Caki2 (cell line): ENCODE results near the gene NAP1L1. TPM values are rescaled to one million over a fixed set of nuclear protein-coding genes. Genes with fewer than 3 reads are reported as not detected.
"Not testable (repeated sequence)": the region's sequence is repeated elsewhere in the genome, so short reads cannot be mapped to it uniquely, and the experiment has no call there.

Source experiments
- DNase-seq: peaks from one replicate; pipeline ENCODE4 v3.0.0-alpha.2; 2015; ENCODE audit warnings: low read depth
- in situ Hi-C: cut with HindIII; loops from 2 replicates; pipeline ENCODE4 v1.10.0; 2016; ENCODE audit warnings: low sequenced_read_pairs, low pct_unique_long_range_greater_than_20kb, mixed read lengths
- total RNA-seq: library from RNA; depleted of rRNA; stranded (reverse); fragments of >200 nt; shearing (Covaris generic); gene quantifications from 2 replicates; pipeline ENCODE4 v1.2.3, GENCODE V29; 2014; ENCODE audit warnings: low replicate concordance; rRNA removed

The NAP1L1 gene
- total RNA-seq, 1 experiment from 2014 or later: 585 TPM

DNA sequence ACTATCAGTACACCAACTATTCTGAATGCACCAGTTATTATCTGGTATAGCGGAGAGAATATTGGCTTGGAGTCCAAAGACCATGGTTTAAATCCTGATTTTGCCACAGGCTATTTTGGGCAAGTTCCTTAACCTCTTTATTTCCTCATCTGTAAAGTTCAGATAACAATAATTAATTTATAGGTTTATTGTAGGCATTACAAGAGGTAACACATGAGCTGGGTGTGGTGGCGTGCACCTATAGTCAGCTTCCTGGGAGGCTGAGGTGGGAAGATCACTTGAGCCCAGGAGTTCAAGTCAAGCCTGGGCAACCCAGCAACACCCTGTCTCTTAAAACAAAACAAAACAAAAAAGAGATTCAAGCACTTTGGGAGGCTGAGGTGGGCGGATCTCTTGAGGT, 76.1 kb downstream of the NAP1L1 start:
- in situ Hi-C loops: no loop called here
- DNase-seq: no peak

DNA sequence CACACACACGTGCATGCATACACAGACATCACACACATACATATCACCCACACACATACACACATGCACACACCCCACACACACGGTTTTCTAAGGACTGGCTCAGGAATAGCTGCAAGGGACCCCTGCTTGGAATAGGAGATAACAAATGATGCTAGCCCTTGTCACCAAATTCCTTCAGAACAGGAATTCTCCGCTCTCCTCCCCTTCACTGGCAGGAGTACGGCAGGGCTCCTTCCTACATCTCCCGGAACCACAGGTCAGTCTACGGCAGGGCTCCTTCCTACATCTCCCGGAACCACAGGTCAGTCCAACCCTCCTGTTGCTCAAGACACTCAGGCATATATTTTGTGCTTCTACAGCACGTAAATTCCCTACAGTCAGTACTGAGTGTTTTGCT, 76.8 kb downstream of the NAP1L1 start:
- in situ Hi-C loops: no loop called here
- DNase-seq: no peak

DNA sequence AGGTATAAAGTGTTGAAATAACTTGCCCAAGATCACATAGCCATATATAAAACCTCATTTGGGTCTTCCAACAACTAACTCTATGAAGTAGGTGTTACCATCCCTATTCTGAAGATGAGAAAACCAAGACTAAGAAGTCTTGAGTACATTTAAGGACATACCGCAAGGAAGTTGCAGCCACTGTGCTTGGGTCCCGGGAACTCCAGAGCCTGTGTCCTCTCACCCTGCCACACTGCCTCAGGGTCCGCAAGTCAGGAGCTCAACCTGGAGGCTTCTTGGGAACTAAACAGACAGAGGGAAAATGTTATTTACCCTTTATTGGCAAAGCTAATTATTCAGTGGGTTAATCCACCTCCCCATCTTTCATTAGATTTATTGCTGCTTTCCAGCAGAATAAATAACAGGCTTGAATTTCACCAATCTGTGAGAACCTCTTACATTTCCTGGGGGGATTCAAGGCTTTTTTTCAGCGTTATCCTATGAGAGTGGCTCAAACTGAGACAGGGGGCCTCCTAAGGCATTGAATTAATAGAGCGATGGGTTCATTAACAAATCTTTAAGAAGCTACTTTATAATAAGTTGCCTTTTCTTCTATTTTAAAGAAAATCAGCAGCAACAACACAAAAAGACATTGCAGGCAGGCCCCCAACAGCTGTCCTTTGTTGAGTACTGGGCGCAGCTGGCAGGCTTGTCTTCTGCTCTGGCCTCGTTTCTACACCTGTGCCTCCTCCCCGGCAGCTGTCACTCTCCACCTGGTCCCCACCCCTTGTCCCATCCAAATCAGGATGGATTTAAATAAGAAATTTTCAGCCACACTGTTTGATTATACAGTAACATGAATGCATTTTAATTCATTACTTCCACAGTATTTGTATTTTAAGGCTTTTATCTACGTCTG, 78.2 kb downstream of the NAP1L1 start:
- in situ Hi-C loops: no loop called here
- DNase-seq: no peak

DNA sequence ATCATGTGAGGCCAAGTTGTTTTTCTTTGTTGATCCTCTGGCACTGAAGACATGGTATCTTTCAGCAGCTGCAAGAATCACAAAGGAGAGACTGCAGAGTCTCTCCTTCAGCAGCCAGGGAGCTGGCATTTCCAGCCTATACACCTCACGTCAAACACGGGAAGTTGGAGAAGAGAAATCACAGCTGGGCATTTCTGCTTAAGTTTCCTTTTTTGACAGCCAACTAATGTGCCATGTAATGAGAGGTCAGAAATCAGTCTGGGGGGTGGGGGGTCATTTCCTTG, 81.2 kb downstream of the NAP1L1 start:
- in situ Hi-C loops: no loop called here
- no peak for DNase-seq

DNA sequence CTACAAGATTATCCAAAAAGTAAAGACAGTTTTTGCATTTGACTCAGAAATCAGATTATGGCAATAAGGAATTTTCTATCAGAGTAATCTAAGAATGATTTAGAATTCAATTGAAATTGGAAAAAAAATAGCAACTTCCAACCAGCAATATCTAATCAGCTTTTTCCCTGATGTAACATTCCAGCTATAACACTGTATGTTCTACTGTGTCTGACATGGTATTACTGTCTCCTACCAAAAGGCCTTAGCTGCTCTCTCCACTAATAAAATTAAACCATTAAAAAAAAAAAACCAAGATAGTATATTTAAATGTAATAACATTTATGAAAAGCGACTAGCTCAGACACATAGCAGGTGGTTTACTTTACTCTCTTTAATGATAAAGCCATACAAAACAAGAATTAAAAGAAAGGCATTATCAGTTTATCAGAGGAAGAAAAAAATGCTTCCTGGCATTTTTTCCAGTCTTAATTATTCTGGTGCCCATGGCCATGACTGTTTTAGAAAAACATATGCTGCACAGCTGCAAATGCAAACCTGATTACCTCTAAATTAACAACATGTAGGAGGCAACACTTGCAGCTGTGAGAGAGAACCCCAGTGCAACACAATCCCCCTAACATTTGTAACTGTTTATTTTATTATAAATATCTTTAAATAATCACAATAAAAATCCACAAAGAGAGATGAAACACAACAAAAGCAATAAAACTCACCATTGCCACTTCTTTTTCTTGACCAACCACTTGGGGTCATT, 81.7 kb downstream of the NAP1L1 start:
- no peak for DNase-seq
- in situ Hi-C loops: no loop called here

DNA sequence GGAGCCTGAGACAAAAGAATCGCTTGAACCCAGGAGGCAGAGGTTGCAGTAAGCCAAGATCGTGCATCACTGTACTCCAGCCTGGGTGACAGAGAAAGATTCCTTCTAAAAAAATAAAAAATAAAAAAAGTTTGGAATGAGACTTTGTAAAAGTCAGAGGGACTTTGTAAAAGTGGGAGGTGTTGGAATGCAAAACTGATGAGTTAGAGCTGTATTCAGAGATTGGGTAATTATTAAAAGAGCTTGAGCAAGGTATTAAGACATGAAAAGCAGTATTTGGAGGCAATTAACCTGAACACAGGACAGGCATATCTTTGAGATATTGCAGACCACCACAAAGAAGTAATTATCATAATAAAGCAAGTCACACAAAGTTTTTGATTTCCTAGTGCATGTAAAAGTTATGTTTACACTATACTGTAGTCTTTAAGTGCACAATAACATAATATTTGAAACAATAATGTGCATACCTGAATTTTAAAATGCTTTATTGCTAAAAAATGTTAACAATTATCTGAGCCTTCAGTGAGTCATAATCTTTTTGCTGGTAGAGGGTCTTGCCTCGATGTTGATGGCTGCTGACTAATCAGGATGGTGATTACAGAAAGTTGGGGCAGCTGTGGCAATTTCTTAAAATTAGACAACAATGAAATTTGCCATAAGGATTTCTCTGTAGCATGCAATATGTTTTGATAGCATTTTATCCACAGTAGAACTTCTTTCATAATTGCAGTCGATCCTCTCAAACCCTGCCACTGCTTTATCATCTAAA, 86.0 kb downstream of the NAP1L1 start:
- no peak for DNase-seq
- in situ Hi-C loops: no loop called here

DNA sequence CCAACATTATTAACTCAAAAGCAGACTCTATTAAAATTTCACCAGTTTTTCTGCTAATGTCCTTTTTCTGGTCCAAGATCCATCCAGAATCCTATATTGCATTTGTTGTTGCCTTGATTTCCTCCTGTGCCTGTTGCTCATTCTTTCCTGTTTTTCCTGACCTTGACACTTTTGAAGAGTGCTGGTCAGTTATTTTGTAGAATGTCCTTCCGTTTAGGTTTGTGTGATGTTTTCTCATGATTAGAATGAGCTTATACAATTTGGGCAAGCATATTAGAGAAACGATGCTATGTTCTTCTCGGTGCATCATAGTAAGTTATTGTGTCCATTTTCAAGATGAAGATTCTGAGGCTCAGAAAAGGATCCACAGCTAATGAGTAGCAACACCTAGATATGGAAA, 86.8 kb downstream of the NAP1L1 start:
- in situ Hi-C loops: no loop called here

DNA sequence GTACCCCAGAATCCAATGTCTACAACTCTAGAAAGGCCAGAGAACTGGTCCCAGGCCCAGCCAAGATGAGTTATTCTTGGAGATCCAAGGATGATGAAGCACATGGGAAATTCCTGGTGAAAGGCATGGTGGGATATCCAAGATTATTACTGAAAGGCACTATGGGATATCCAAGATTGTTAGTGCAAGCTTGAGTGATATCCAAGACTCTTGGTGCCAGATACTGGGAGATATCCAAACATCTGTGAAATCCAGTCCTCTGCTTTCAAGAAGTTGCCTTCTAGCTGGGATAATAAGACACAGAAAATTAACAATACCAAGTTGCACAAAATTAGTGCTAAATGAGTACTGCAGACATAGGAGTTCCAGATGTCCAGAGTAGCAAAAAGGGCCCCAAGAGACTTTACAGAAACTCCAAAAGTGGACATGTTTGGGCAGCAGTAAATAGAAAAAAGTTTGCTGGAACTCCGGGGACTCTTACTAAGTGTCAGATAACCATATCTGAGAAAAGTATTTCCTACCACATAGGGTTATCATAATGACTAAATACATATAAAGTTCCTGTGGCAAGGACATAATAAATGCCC, 87.5 kb downstream of the NAP1L1 start:
- in situ Hi-C loops: no loop called here
- DNase-seq: no peak

More for the DNA sequence above, 86.8 kb downstream of the NAP1L1 start:
- no peak for DNase-seq

DNA sequence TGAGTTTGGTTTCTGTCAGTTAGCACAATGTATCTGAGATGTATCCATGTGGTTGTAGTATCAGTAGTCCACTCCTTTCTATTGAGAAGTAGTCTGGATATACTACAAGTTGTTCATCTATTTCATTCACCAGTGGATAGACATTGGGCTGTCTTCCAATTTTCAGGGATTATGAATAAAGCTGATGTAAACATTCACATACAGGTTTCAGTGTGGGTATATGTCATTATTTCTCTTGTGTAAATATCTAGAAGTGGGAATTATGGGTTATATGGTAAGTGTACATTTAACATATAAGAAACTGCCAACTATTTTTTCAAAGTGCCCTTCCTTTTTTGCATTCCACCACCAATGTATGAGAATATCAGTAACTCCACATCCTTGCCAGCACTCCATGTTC, 88.8 kb downstream of the NAP1L1 start:
- no peak for DNase-seq
- in situ Hi-C loops: no loop called here

DNA sequence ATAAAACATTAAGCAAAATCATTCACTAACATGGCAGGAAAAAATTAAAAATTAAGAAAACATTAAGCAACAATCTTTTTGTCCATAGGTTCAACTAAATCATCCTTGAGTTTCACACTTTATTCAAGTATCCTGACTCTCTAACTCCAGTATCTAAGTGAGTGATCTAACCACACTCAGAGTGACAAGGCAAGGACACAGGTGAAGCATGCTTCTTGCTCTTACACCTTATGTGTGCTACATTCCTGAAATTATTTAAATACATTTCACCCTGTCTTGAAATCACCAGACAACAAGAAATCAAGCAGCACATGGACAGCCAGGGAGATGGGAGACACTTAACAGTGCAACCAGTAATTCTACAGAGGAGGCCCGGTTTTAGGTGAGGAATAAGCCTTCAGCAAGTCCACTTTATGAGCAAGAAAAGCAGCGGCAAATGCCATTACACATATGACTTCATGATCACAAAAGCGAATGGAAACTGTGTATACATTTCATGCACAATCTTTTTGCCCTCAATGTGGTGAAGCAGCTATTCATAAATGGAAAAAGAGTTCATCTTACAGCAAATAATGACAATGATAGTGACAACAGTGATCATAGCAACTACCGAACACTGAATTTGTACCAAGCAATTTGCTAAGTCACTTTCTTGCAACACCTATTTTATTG, 90.3 kb downstream of the NAP1L1 start:
- in situ Hi-C loops: no loop called here
- no peak for DNase-seq

DNA sequence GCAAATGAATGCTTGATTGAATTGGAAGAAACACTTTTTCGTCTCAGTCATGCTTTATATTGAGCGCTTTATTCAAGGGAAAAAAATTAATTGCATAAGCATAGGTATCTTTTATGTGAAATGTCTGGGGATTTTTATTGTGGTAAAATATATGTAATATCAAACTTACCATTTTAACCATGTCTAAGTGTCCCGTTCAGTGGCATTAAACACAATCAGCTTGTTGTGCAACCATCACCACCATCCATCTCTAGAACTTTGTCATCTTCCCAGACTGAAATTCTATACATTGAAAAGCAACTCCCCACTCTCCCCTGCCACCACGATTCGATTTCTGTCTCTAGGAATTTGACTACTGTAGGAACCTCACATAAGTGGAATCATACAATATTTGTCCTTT, 92.7 kb downstream of the NAP1L1 start:
- in situ Hi-C loops: no loop called here
- DNase-seq: no peak

DNA sequence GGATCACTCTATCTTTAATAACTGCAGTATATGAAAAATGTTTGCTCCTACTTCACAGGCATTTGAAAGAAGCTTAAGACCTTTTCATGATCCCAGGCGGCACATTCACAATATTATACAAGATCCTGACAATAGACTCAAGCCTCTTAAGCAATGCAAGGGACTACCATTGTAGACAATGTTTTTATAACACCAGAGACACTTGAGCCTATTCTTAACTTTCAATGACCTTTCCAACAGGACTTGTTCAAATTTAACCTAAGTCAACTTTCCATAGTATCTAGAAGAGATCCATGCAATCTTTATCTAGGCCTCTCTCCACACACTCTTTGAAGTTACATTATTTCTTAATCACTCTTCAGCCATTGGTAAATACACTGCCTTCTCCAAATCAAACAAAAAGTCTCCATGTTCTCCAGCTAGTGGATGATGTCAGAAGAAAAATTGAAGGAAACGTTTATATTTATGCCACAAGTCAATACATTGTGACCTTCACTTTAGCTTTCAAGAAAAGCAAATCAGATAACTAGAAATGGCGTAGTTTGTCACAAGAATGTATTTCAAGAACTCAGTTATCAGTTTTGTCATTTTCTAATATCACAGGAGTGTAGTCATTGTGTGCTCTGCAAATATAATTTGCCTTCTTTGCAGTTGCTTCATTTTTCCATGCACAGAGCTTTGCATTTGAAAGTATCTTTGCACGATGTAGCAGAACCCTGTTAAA, 94.1 kb downstream of the NAP1L1 start:
- in situ Hi-C loops: no loop called here
- no peak for DNase-seq

DNA sequence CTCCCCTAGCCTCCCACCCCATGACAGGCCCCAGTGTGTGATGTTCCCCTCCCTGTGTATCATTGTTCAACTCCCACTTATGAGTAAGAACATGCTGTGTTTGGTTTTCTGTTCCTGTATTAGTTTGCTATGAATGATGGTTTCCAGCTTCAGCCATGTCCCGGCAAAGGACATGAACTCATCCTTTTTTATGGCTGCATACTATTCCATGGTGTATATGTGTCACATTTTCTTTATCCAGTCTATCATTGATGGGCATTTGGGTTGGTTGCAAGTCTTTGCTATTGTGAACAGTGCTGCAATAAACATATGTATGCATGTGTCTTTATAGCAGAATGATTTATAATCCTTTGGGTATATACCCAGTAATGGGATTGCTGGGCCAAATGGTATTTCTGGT, 96.8 kb downstream of the NAP1L1 start:
- in situ Hi-C loops: not testable (repeated sequence)

More for the DNA sequence above, 96.8 kb downstream of the NAP1L1 start:
- not testable (repeated sequence) for DNase-seq

Other genes with a start within 250 kb of the NAP1L1 start
- 18.8 and 36.5 TPM in 2 replicates for gene PHLDA1, start 52.9 kb downstream of the NAP1L1 start, total RNA-seq